Loucy (cell line): ENCODE measurements around the gene NIPA2.

Source experiments
- H2AFZ ChIP-seq: fragments of 200-600 bp; sonication (generic); 2 replicates; pipeline ENCODE4 v1.6.0; 2016; ENCODE audit warnings: antibody characterized with exemption, mild to moderate bottlenecking, low read length, moderate library complexity
- H3F3A ChIP-seq: fragments of 200-600 bp; 2 replicates; pipeline ENCODE4 v1.6.0; 2016; ENCODE audit warnings: antibody characterized with exemption, low read depth, mild to moderate bottlenecking
- H3K27me3 ChIP-seq: fragments of 200-600 bp; sonication (generic); 2 replicates; pipeline ENCODE4 v1.6.1; 2014; ENCODE audit warnings: low read length, mild to moderate bottlenecking; ENCODE audit not compliant: insufficient read depth, poor library complexity, severe bottlenecking
- H3K36me3 ChIP-seq: fragments of 200-600 bp; sonication (generic); 2 replicates; pipeline ENCODE4 v1.6.1; 2016; ENCODE audit warnings: low read length; ENCODE audit not compliant: insufficient read depth
- H3K4me1 ChIP-seq: fragments of 200-600 bp; sonication (generic); 2 replicates; pipeline ENCODE4 v1.5.1; 2014; ENCODE audit warnings: low read length, mild to moderate bottlenecking; ENCODE audit not compliant: insufficient read depth, poor library complexity, severe bottlenecking
- H3K4me2 ChIP-seq: fragments of 200-600 bp; sonication (generic); 2 replicates; pipeline ENCODE4 v1.6.0; 2014; ENCODE audit warnings: antibody characterized with exemption, low read length, low read depth, mild to moderate bottlenecking; ENCODE audit not compliant: poor library complexity, severe bottlenecking
- H3K4me3 ChIP-seq: fragments of 200-600 bp; sonication (generic); 2 replicates; pipeline ENCODE4 v1.5.1; 2014; ENCODE audit warnings: low read length, mild to moderate bottlenecking, mixed read lengths; ENCODE audit not compliant: poor library complexity, severe bottlenecking
- H3K79me2 ChIP-seq: fragments of 200-600 bp; sonication (generic); 2 replicates; pipeline ENCODE4 v1.6.1; 2014; ENCODE audit warnings: low read length; ENCODE audit not compliant: insufficient read depth
- H3K9ac ChIP-seq: fragments of 200-600 bp; sonication (generic); 2 replicates; pipeline ENCODE4 v1.6.0; 2014; ENCODE audit warnings: mild to moderate bottlenecking, low read depth, low read length, moderate library complexity; ENCODE audit not compliant: poor library complexity, severe bottlenecking
- H3K9me2 ChIP-seq: fragments of 200-600 bp; sonication (generic); replicated peaks from 2 replicates; pipeline ENCODE4 v1.6.1; 2016; ENCODE audit warnings: low read depth, low read length, mixed read lengths
- H3K9me3 ChIP-seq: fragments of 200-600 bp; sonication (generic); 2 replicates; pipeline ENCODE4 v1.6.1; 2014; ENCODE audit warnings: mild to moderate bottlenecking, antibody characterized with exemption, low read length, low read depth; ENCODE audit not compliant: insufficient read depth
- H4K20me1 ChIP-seq: fragments of 200-600 bp; sonication (generic); 2 replicates; pipeline ENCODE4 v1.6.0; 2014; ENCODE audit warnings: antibody characterized with exemption, low read length, mild to moderate bottlenecking; ENCODE audit not compliant: insufficient read depth, poor library complexity, severe bottlenecking
- EZH2phosphoT487 ChIP-seq: fragments of 200-600 bp; IDR thresholded peaks from 2 replicates; pipeline ENCODE4 v1.6.1; 2018; ENCODE audit warnings: antibody characterized with exemption, mild to moderate bottlenecking, moderate library complexity, borderline replicate concordance
- TF ChIP-seq, protein P1 (sequence below): fragments of 200-600 bp; sonication (generic); conservative IDR thresholded peaks from 2 replicates; pipeline ENCODE4 v1.5.1; 2014; ENCODE audit warnings: mild to moderate bottlenecking, antibody characterized with exemption, low read length

Gene NIPA2

DNA sequence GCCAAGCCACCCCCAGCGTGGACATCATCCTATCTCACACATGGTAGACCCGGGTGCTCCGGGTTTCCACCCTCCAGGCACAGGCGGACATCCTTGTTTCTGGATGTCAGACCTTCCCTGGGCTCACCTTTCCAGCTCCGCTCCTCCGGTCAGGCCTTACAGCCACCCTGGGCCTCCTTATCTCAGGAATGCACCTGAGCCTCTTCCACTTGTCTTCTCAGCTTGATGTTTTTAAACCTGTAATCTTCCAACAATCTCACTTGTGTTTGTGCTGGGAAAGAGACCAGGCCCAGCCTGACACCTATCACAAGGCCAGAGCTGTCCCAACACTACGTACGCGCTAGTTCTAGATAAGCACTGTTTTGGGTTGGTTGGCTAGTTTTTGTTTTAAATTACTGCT is 53.9 kb downstream of the NIPA2 start:
- Histone ChIP-seq H3K79me2 (no peaks in the 10 kb centered on the region), H3K9ac (no peak overlapping the region), H3K27me3 (no peaks in the 10 kb centered on the region), H3K36me3 (no peaks in the 10 kb centered on the region), H3K4me1 (no peaks in the 10 kb centered on the region), H3K4me3 (no peak overlapping the region), H3K4me2 (no peak overlapping the region), H3F3A (no peaks in the 10 kb centered on the region), H4K20me1 (no peaks in the 10 kb centered on the region), H3K9me2 (no peaks in the 10 kb centered on the region), H3K9me3 (no peaks in the 10 kb centered on the region), H2AFZ (no peak overlapping the region)
- TF ChIP-seq, protein P1, sequence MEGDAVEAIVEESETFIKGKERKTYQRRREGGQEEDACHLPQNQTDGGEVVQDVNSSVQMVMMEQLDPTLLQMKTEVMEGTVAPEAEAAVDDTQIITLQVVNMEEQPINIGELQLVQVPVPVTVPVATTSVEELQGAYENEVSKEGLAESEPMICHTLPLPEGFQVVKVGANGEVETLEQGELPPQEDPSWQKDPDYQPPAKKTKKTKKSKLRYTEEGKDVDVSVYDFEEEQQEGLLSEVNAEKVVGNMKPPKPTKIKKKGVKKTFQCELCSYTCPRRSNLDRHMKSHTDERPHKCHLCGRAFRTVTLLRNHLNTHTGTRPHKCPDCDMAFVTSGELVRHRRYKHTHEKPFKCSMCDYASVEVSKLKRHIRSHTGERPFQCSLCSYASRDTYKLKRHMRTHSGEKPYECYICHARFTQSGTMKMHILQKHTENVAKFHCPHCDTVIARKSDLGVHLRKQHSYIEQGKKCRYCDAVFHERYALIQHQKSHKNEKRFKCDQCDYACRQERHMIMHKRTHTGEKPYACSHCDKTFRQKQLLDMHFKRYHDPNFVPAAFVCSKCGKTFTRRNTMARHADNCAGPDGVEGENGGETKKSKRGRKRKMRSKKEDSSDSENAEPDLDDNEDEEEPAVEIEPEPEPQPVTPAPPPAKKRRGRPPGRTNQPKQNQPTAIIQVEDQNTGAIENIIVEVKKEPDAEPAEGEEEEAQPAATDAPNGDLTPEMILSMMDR = no peak
- TF ChIP-seq EZH2phosphoT487 = no peak

DNA sequence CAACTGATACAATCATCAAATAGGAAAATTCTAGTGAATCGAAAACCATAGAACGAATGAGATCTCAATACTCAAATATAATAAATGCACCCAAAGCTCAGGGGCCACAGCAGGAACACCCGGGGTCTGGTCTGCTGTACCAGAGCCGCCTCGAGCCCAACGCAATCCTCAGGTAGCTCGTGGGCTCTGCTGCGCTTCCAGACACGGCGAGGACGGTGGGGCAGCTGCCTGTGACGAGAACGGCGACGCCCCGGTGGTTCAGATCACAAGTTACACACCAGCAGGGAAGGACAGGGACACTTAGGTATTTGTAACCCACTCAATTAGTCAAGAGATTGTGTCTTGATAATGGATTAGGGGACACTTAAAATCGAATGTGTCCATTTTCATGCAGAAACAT is 54.6 kb downstream of the NIPA2 start:
- no peaks in the 10 kb centered on the region for H3K9me2 ChIP-seq
- no peak overlapping the region for H3K9ac ChIP-seq
- H3K27me3 ChIP-seq = no peaks in the 10 kb centered on the region
- H3K4me3 ChIP-seq = no peak overlapping the region
- H3K4me1 ChIP-seq = no peaks in the 10 kb centered on the region
- no peak overlapping the region for H2AFZ ChIP-seq
- no peaks in the 10 kb centered on the region for H3K9me3 ChIP-seq
- TF ChIP-seq EZH2phosphoT487 = no peak
- TF ChIP-seq, protein P1 = no peak
- no peak overlapping the region for H3K4me2 ChIP-seq
- no peaks in the 10 kb centered on the region for H3F3A ChIP-seq
- H3K79me2 ChIP-seq = no peaks in the 10 kb centered on the region
- H4K20me1 ChIP-seq = no peaks in the 10 kb centered on the region
- no peaks in the 10 kb centered on the region for H3K36me3 ChIP-seq

DNA sequence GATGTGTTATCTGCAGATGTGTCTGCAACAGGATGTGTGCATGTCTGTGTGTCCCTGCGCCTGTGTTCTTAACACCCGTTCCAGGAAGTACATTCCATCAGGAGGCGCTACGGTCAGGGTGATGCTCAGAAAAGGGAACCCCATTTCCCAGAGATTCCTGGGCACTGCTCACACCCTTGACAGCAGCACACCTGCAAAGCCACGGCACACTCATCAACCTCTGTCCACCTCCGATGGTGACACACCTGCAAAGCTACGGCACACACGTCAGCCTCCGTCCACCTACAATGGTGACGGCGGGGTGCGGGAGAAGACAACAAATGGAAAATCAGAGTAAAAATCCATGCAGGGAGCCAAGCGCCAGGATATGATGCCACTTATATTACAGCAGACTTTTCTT is 55.4 kb downstream of the NIPA2 start:
- Histone ChIP-seq H3K27me3 (no peaks in the 10 kb centered on the region), H3K9ac (no peak overlapping the region)
- TF ChIP-seq, protein P1 = no peak
- TF ChIP-seq EZH2phosphoT487 = no peak

More for the DNA sequence above, 55.4 kb downstream of the NIPA2 start:
- no peak overlapping the region for H3K4me3 ChIP-seq
- no peak overlapping the region for H2AFZ ChIP-seq
- H3K4me2 ChIP-seq = no peak overlapping the region
- H4K20me1 ChIP-seq = no peaks in the 10 kb centered on the region
- no peaks in the 10 kb centered on the region for H3K36me3 ChIP-seq
- no peaks in the 10 kb centered on the region for H3K79me2 ChIP-seq
- no peaks in the 10 kb centered on the region for H3K9me3 ChIP-seq
- H3K4me1 ChIP-seq = no peaks in the 10 kb centered on the region
- no peaks in the 10 kb centered on the region for H3F3A ChIP-seq
- H3K9me2 ChIP-seq = no peaks in the 10 kb centered on the region
